Hepatocyte (in vitro differentiated cells): Measurements from ENCODE around the gene ZGRF1.

Source experiments
- CTCF ChIP-seq: fragments of 200-600 bp; sonication (generic); IDR thresholded peaks from 2 replicates; pipeline ENCODE4 v1.5.1; 2016; ENCODE audit warnings: antibody characterized with exemption, mild to moderate bottlenecking; ENCODE audit not compliant: poor library complexity
- EZH2 ChIP-seq: fragments of 200-600 bp; sonication (generic); IDR thresholded peaks from 2 replicates; pipeline ENCODE4 v1.6.1; 2016; ENCODE audit warnings: antibody characterized with exemption, mild to moderate bottlenecking, borderline replicate concordance

- TF ChIP-seq CTCF: no peak
- TF ChIP-seq EZH2: no peak
Measured at GRCh38 chr4:112557676-112558411, 78.9 kb downstream of the ZGRF1 start.
